ENCODE results near the gene MLIP. TPM values are rescaled to one million over a fixed set of nuclear protein-coding genes. Genes with fewer than 3 reads are reported as not detected.

MLIP gene
- total RNA-seq, 1 donor from 2014 or later = 8.6 TPM

DNA sequence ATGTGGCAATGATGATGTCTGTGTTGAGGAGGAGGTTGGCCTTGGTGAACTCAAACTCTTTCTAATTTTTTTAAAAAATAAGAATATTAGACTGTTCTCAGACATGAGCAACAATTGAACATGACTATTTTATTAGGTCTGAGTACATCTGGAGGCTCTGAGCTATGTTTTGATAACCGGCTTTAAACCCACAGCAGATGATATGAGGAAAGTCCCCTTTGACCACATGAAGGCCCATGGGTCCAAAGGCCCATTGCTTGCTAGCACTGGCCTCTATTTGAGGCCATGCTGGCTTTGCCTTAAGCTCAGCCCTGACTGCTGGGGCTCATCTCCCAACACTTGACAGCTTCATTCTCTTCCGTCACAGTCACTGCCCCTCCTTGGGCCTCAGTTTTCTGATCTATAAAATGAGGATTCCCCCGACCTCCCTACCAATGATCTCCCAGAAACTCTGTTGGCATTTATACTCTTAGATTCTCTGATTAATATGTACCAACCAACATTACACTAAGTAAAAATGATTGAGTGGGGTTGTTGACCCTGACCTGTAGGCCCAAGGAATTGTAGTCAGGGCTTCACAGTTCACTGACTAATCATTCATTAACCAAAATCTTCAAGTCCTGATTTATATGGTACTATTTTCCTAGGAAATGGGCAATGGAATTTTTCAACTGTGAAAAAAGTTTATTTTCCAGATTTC lies 173.1 kb downstream of the MLIP start:
- DNase-seq = no peak

DNA sequence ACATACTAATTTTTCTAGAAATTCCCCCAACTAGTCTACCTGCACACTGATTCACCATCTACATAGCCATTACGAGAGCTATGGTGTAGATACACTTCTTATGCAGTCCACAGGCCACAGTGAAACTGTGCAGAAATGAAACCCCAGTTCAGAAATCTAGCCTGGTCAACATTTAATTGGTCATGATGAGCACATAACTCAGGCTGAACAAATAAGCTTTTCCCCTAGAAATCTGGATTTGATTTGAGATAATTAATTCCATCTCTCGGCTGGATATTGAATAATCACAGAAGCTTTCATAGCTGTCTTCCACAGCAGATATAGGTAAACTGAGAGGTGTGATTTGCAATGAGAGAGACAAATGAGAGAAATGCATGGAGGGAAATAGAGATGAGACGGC lies 174.4 kb downstream of the MLIP start:
- DNase-seq = no peak

DNA sequence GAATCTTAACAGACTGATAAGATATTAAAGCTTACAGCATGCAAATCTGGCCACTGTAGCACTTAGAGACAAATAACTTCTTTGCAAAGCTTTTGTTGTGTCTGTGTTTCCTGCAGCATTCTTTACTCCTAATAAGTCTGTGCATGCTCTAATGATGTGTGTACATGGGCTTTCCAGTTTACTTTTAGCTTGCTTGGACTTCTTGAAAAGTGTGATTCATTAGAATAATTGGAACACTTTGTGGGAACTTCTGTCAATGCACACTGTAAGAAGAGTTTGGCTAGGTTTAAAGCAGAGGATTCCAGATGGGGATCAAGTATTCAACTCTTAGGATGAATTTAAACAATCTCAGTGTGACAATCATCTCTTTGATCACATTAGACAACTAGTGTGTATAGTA lies 174.9 kb downstream of the MLIP start:
- no peak for DNase-seq

DNA sequence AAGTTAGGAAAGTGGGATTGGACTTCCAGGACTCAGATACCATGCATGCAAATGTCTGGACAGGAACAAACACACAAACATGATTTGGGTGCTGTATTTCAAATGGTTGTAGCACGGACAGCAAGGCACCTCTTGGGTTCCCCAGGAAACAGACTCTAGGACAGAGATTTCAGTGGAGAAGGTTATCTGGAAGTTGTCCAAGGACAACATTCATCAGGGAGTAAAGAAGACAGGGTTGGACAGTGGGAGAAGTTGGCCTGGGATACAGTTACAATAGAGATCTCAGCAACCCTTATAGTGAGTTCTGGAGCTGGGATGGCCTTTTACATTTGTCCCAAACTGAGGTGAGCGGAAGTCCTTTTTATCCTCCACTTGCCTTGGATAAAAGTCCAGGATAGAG lies 177.2 kb downstream of the MLIP start:
- no peak for DNase-seq

DNA sequence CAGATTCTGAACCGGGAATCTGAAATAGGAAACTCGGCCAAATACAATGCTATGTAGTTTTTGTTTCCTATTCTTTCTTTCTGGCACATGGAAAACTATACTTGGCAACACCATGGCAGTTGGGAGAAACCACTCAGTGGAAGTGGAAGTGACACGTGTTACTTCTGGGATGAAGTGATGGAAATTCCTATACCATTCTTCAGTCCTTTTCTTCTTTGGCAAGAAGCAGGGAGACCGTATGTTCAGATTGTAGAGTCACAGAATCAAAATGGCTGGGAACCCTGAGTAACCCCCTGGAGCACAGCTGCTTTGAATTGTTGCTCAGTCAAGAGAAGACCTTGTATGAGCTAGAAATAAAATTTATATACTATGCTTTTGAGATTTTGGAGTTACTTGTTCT lies 178.2 kb downstream of the MLIP start:
- no peak for DNase-seq

DNA sequence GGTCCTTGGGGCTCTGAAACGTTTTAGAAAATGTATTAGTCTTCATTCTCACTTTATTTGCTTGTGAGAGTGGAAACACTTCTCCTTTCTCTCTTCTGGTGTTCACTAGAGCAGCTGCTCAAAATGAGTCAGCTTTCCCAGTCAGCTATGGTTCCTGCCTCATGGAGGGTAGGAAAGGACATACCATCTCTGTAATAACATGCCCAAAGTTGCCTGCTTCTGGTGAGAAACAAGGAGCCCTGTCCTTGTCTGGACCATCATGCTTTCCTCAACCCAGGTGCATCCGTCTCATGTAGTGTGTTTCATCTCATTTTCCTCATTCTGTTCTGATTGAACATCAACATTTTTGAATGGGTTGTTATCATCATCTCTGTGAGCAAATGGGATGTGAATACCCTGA lies 179.9 kb downstream of the MLIP start:
- DNase-seq = no peak

DNA sequence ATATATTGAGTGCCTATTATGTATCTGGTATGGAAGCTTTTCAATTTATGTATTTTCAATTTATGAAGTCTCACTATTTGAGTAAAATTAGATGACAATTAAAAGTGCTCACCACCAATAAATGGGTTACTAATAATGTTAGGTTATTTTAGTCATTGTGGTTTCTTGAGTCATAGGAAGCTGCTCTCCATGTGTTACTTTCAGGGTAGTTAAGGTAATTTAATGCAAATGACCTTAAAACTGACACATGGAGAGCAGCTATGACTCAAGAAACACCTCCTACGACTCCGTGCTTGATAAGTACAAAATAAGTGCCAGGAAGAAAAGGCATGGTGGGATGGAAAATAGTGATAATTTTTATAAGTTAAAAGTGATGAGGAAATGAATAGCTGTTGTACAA lies 180.5 kb downstream of the MLIP start:
- DNase-seq = no peak

DNA sequence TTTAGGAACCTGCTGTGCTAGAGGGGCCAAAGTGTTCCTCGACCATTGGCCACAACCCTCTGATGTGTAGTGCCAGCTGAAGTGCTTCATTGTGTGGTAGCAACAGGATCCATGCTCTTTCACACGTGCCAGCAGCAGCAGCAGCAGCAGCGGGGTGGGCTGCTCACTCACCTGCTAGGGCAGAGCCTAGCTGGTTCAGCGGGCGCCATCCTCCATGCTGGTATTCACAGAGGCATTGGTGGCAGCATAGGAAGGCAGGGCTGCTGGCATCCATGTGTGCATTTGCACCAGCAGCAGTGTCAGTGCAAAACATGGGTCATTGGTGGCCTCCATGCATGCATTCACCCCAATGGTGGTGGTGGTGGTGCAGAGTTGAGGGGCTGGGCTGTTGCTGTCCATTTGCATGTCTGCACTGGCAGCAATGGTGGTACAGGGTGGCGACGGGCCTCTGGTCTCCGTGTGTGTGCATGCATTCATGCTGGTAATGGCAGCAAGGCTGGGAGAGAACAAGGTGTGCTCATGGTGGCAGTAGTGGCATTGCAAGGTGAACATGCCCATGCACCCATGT lies 183.8 kb downstream of the MLIP start:
- no peak for DNase-seq

DNA sequence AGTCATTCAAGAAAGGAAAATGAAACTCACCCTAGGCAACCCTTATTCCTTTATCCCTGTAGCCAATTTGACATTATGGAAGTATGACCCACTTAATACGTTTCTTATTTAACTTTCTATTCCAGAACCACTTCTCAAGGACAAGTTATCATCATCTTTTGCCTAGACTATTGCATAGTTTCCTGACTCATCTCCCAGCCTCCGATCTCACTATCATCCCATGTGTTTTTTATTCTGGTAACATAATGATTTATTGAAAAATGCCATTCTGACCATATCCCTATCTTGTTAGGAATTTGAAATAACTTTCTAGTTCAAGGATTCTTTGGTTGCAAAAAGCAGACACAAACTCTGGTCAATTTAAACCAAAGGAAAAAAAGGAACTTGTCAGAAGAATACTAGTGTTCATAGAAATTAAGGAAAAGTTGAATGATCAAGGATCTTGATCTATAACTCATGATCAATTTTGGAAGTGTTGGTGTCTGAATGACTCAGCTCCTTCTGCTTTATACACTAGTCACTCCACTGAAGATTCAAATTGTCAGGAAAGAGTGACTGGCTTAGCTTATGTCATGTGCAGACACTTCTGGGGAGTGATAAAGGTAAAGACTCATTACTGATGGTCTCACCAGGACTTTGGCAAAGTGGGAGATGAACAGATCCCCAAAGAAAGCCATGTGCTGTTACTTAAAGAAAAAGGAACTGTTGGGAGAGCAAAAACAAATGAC lies 188.5 kb downstream of the MLIP start:
- no peak for DNase-seq

DNA sequence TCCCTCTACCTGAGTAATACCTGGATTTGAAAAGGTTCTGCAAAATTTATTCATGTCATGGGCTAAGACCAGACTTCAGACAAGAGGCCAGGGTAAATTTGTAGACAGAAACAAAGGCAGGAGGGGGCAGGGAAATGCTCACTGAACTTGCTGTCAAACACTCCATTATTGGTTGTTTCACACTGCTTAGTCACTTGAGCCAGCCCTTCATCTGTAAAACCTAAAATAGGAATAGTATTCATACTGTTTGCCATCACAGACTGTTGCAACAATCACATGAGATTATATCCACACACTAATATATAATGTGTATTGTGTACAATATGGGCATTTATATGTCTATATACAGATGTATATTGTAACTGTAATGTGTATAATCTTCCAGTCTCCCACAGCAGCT lies 190.5 kb downstream of the MLIP start:
- no peak for DNase-seq

DNA sequence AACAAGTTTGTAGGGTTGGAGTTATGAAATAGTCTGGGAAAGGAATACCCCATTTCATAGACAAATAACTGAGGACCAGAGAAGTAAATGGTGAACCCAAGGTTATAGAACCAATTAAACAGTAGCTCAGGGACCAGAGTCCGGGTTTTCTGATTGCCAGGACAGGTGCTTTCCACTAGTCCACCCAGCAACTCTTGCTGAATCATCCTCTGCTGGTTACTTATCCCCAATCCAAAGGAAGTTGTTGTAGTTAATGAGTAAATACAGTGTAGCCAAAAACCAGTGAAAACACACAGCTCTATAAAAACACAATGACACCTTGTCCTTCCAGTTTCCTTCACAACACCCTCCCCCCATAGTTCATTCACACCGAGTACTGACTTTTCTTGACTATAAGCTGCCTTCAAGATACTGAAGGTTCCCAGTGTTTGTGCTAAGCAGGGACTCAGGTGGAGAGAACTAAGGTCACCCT lies 196.2 kb downstream of the MLIP start:
- DNase-seq = no peak

DNA sequence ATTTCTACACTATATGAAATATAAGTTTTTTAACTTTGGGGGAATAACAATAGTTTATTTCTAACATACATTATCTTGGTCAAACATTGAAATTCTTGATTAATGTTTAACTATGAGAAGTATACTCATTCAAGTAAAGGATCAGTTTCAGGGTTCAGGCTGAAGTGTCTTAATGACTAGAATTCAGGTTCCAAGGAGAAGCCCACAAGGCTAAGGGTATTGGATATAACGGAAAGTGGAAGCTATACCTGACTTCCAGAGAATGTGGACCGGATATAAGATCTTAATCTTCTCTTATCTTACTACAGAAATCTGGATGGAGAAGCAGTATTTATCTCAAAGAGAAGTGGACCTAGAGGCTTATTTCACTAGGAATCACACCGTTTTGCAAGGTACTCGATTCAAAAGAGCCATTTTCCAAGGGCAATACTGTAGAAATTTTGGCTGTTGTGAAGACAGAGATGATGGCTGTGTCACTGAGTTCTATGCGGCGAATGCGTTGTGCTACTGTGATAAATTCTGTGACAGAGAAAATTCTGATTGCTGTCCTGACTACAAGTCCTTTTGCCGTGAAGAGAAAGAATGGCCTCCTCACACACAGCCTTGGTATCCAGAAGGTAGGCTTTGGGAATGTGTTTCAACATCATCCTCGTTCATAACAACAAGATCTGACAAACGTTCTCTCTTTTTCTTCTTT lies 197.2 kb downstream of the MLIP start, which contains the start of gene TINAG:
Gene TINAG (plus strand): TSS at position 153 of the 697 bp plus-strand sequence. CDS start 110 bp downstream, at position 263.
- no peak for DNase-seq

DNA sequence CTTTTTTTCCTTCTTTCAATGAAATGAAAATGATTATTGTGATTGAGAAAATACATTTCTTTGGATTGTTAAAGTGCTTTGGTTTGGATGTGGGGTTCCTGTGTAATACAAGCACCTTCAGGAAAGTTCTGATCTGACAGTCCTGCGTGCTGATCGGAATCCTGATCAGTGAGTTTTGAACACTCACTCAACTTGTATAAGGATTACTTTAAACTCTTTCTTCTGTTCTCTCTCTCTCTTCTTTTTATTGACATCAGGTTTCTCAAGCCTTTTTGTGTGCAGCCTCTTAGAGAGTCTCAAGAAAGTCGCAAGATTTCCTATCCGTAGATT lies 197.7 kb downstream of the MLIP start:
- DNase-seq = no peak

DNA sequence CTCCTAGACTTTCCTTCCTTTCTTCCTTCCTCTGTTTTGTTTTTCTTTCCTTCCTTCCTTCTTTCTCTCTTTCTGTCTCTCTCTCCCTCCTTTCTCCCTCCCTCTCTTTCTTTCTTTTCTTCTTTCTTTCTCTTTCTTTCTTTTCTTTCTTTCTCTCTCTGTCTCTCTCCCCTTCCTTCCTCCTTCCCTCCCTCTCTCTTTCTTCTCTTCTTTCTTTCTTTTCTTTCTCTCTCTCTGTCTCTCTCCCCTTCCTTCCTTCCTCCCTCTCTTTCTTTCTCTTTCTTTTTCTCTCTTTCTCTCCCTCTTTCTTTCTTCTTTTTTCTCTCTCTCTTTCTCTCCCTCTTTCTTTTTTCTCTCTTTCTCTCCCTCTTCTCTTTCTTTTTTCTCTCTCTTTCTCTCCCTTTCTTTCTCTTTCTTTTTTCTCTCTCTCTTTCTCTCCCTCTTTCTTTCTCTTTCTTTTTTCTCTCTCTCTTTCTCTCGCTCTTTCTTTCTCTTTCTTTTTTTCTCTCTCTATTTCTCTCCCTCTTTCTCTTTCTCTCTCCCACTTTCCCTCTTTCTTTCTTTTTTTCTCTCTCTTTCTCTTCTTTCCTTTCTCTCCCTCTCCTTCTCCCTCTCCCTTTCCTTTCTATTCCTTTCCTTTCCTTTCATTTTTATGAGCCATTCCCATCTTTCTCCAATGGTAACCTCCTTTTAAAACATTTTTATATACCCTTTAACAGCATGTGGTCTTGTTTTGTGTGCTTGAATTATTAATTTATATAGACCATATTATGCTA lies 199.3 kb downstream of the MLIP start:
- DNase-seq = no peak

DNA sequence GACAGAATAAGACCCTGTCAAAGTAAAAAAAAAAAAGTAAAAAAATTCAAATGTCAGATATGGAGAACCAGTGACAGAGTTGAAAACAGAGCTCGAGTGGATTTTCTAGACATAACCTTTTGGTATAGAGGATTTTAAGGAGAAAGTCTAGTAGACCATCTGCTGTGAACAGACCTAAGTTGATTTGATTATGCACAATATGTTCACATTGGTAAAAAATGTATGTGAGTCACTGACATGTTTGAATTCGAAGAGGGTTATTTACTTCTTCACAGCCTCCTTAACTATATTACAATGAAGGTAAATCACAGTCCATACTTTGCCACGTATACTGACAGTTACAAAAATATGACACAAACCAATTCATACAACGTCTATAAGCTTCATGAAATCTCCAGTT lies 204.4 kb downstream of the MLIP start:
- DNase-seq = no peak

Other genes with a start within 250 kb of the MLIP start
- 0.16 TPM for gene TINAG, start 197.0 kb downstream of the MLIP start, total RNA-seq

Data from occipital lobe (tissue), 2 donors.